ENCODE measurements around the gene BST2. TPM values are rescaled to one million over a fixed set of nuclear protein-coding genes. Genes with fewer than 3 reads are reported as not detected.

Gene BST2
- total RNA-seq, 6 donors from 2014 or later: 30.4 to 197 (median 74.1) TPM

- no peak overlapping the region for H3K27ac ChIP-seq
- peaks cover 14 to 28% (median 20%) of the 10 kb centered on the region in 4 donors for H3K4me1 ChIP-seq
- no peaks in the 10 kb centered on the region for H3K36me3 ChIP-seq
- DNase-seq: no peak
- H3K27me3 ChIP-seq: peaks cover 0 to 8% (median 1%) of the 10 kb centered on the region in 4 donors
- WGBS, 2 donors: 51 to 75% methylated on average over 1 of the region's 1 CpG
- ATAC-seq (ENCODE audit: low FRiP score in 2 of 2): no peak
- no peaks in the 10 kb centered on the region for H3K9me3 ChIP-seq
- TF ChIP-seq POLR2A (IDR thresholded peaks at IDR 0.05) (no peak), POLR2AphosphoS5 (IDR thresholded peaks at IDR 0.05) (no peak), CTCF (IDR thresholded peaks at IDR 0.05) (no peak), EP300 (IDR thresholded peaks at IDR 0.05) (no peak)
- no peak overlapping the region for H3K4me3 ChIP-seq
Measured at GRCh38 chr19:17389288-17389687, 16.1 kb downstream of the BST2 start.

GRCh38 chr19:17385878-17386611 lies 19.4 kb downstream of the BST2 start:
- no peak overlapping the region for H3K4me3 ChIP-seq
- DNase-seq: peak; percentile 62 to 92
- H3K27ac ChIP-seq: no peak overlapping the region
- peaks cover 21 to 32% (median 24%) of the 10 kb centered on the region in 4 donors for H3K4me1 ChIP-seq
- TF ChIP-seq POLR2A (IDR thresholded peaks at IDR 0.05) (no peak), EP300 (IDR thresholded peaks at IDR 0.05) (no peak), CTCF (IDR thresholded peaks at IDR 0.05) (peak; percentile 81 to 91 (median 89)), POLR2AphosphoS5 (IDR thresholded peaks at IDR 0.05) (no peak)
- WGBS, 2 donors: 52 to 58% methylated on average over 8 to 13 of the region's 20 CpGs
- peak; percentile 74 to 75 for ATAC-seq (ENCODE audit: low FRiP score in 2 of 2)
- no peaks in the 10 kb centered on the region for H3K9me3 ChIP-seq
- H3K27me3 ChIP-seq: peaks cover 0 to 5% (median 0%) of the 10 kb centered on the region in 4 donors
- H3K36me3 ChIP-seq: no peaks in the 10 kb centered on the region

- no peak for TF ChIP-seq EP300 (IDR thresholded peaks at IDR 0.05)
- no peak for TF ChIP-seq POLR2AphosphoS5 (IDR thresholded peaks at IDR 0.05)
- TF ChIP-seq CTCF (IDR thresholded peaks at IDR 0.05): no peak
- no peak for TF ChIP-seq POLR2A (IDR thresholded peaks at IDR 0.05)
- no peak for ATAC-seq (ENCODE audit: low FRiP score in 2 of 2)
- Histone ChIP-seq H3K27ac (no peak overlapping the region), H3K36me3 (no peaks in the 10 kb centered on the region), H3K4me1 (peaks cover 25 to 45% (median 35%) of the 10 kb centered on the region in 4 donors), H3K27me3 (no peaks in the 10 kb centered on the region), H3K4me3 (no peak overlapping the region), H3K9me3 (no peaks in the 10 kb centered on the region)
- WGBS, 2 donors: 99% methylated on average over 5 of the region's 5 CpGs
- DNase-seq: no peak
Measured at GRCh38 chr19:17380426-17381138, 24.8 kb downstream of the BST2 start.

GRCh38 chr19:17379221-17379631 lies 26.2 kb downstream of the BST2 start:
- H3K27ac ChIP-seq: no peak overlapping the region
- 24 to 49% methylated on average over 5 to 14 of the region's 14 CpGs for WGBS, 2 donors
- TF ChIP-seq CTCF (IDR thresholded peaks at IDR 0.05): no peak
- no peak for TF ChIP-seq EP300 (IDR thresholded peaks at IDR 0.05)
- TF ChIP-seq POLR2AphosphoS5 (IDR thresholded peaks at IDR 0.05): no peak
- no peak for TF ChIP-seq POLR2A (IDR thresholded peaks at IDR 0.05)
- no peaks in the 10 kb centered on the region for H3K27me3 ChIP-seq
- H3K9me3 ChIP-seq: no peaks in the 10 kb centered on the region
- H3K36me3 ChIP-seq: no peaks in the 10 kb centered on the region
- ATAC-seq (ENCODE audit: low FRiP score in 2 of 2) (no peak), DNase-seq (no peak)
- H3K4me1 ChIP-seq: peaks cover 25 to 44% (median 33%) of the 10 kb centered on the region in 4 donors
- no peak overlapping the region for H3K4me3 ChIP-seq

Data from upper lobe of left lung (tissue), 6 donors.